Measurements from ENCODE around the gene AMOTL1. TPM values are rescaled to one million over a fixed set of nuclear protein-coding genes. Genes with fewer than 3 reads are reported as not detected.

Gene AMOTL1
- polyA plus RNA-seq, 1 donor from 2014 or later: 10.7 TPM

- H3K9ac ChIP-seq (ENCODE audit: low read length): no peak overlapping the region
- H3K9me2 ChIP-seq (ENCODE audit: insufficient read depth, low read length): no peaks in the 10 kb centered on the region
- H3K27ac ChIP-seq (ENCODE audit: low read length): no peak overlapping the region
- H3K79me2 ChIP-seq (replicated peaks; ENCODE audit: insufficient read depth, low read length): no peaks in the 10 kb centered on the region
- H2AFZ ChIP-seq (ENCODE audit: low read depth, low read length): no peak overlapping the region
- no peaks in the 10 kb centered on the region for H3K9me3 ChIP-seq (ENCODE audit: low read length)
- H3K27me3 ChIP-seq (ENCODE audit: insufficient read depth, low read depth, low read length): no peaks in the 10 kb centered on the region
- H3F3A ChIP-seq (ENCODE audit: insufficient read depth, low read length, poor library complexity, severe bottlenecking): no peaks in the 10 kb centered on the region
- TF ChIP-seq TAF1 (IDR thresholded peaks at IDR 0.05; ENCODE audit: low read depth): no peak
- TF ChIP-seq MXI1 (conservative IDR thresholded peaks at IDR 0.05; ENCODE audit: poor library complexity, severe bottlenecking): no peak
- TF ChIP-seq RAD21 (conservative IDR thresholded peaks at IDR 0.05): no peak
- TF ChIP-seq SMC3 (conservative IDR thresholded peaks at IDR 0.05; ENCODE audit: poor library complexity): no peak
- no peak for TF ChIP-seq CTCF (IDR thresholded peaks at IDR 0.05; ENCODE audit: poor library complexity, severe bottlenecking)
- no peaks in the 10 kb centered on the region for H4K20me1 ChIP-seq (ENCODE audit: insufficient read depth)
- H3K36me3 ChIP-seq (ENCODE audit: insufficient read depth, low read length): no peaks in the 10 kb centered on the region
- no peak overlapping the region for H3K4me2 ChIP-seq (ENCODE audit: low read length)
- no peak overlapping the region for H3K4me3 ChIP-seq (ENCODE audit: low read length)
Measured at GRCh38 chr11:94870422-94870821, 102.3 kb downstream of the AMOTL1 start.

GRCh38 chr11:94871491-94872185, 103.5 kb downstream of the AMOTL1 start:
- Histone ChIP-seq H4K20me1 (ENCODE audit: insufficient read depth) (no peaks in the 10 kb centered on the region), H3K9me2 (ENCODE audit: insufficient read depth, low read length) (no peaks in the 10 kb centered on the region), H3K79me2 (replicated peaks; ENCODE audit: insufficient read depth, low read length) (no peaks in the 10 kb centered on the region), H3K36me3 (ENCODE audit: insufficient read depth, low read length) (peaks cover 5% of the 10 kb centered on the region), H3F3A (ENCODE audit: insufficient read depth, low read length, poor library complexity, severe bottlenecking) (no peaks in the 10 kb centered on the region), H3K27me3 (ENCODE audit: insufficient read depth, low read depth, low read length) (no peaks in the 10 kb centered on the region), H3K4me2 (ENCODE audit: low read length) (no peak overlapping the region), H3K27ac (ENCODE audit: low read length) (no peak overlapping the region), H3K9me3 (ENCODE audit: low read length) (no peaks in the 10 kb centered on the region), H2AFZ (ENCODE audit: low read depth, low read length) (no peak overlapping the region), H3K9ac (ENCODE audit: low read length) (no peak overlapping the region), H3K4me3 (ENCODE audit: low read length) (no peak overlapping the region)
- TF ChIP-seq POLR2AphosphoS5 (IDR thresholded peaks at IDR 0.05) (no peak), EZH2 (IDR thresholded peaks at IDR 0.05; ENCODE audit: borderline replicate concordance, insufficient read depth, low read length, poor library complexity, severe bottlenecking) (no peak), RAD21 (conservative IDR thresholded peaks at IDR 0.05) (no peak), SMC3 (conservative IDR thresholded peaks at IDR 0.05; ENCODE audit: poor library complexity) (no peak), TAF1 (IDR thresholded peaks at IDR 0.05; ENCODE audit: low read depth) (no peak), MXI1 (conservative IDR thresholded peaks at IDR 0.05; ENCODE audit: poor library complexity, severe bottlenecking) (no peak), EP300 (conservative IDR thresholded peaks at IDR 0.05; ENCODE audit: poor library complexity, severe bottlenecking) (no peak), CTCF (IDR thresholded peaks at IDR 0.05; ENCODE audit: poor library complexity, severe bottlenecking) (no peak)
- TF ChIP-seq, protein P1, sequence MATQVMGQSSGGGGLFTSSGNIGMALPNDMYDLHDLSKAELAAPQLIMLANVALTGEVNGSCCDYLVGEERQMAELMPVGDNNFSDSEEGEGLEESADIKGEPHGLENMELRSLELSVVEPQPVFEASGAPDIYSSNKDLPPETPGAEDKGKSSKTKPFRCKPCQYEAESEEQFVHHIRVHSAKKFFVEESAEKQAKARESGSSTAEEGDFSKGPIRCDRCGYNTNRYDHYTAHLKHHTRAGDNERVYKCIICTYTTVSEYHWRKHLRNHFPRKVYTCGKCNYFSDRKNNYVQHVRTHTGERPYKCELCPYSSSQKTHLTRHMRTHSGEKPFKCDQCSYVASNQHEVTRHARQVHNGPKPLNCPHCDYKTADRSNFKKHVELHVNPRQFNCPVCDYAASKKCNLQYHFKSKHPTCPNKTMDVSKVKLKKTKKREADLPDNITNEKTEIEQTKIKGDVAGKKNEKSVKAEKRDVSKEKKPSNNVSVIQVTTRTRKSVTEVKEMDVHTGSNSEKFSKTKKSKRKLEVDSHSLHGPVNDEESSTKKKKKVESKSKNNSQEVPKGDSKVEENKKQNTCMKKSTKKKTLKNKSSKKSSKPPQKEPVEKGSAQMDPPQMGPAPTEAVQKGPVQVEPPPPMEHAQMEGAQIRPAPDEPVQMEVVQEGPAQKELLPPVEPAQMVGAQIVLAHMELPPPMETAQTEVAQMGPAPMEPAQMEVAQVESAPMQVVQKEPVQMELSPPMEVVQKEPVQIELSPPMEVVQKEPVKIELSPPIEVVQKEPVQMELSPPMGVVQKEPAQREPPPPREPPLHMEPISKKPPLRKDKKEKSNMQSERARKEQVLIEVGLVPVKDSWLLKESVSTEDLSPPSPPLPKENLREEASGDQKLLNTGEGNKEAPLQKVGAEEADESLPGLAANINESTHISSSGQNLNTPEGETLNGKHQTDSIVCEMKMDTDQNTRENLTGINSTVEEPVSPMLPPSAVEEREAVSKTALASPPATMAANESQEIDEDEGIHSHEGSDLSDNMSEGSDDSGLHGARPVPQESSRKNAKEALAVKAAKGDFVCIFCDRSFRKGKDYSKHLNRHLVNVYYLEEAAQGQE (IDR thresholded peaks at IDR 0.05; ENCODE audit: borderline replicate concordance): no peak
